WERI-Rb-1 (cell line): ENCODE measurements around the gene OLFM1.

Experiments used
- DNase-seq: peaks from one replicate; pipeline ENCODE4 v3.0.0-alpha.2; 2020
- H3K27ac ChIP-seq: fragments of 250-450 bp; sonication (Bioruptor Pico); 2 replicates; pipeline ENCODE4 v1.5.1; 2020; ENCODE audit warnings: mild to moderate bottlenecking, moderate library complexity
- H3K27me3 ChIP-seq: fragments of 250-450 bp; sonication (Bioruptor Pico); 2 replicates; pipeline ENCODE4 v1.5.1; 2021; ENCODE audit warnings: mild to moderate bottlenecking, low read depth, moderate library complexity; ENCODE audit not compliant: insufficient read depth, severe bottlenecking
- H3K36me3 ChIP-seq: fragments of 250-450 bp; sonication (Bioruptor Pico); 2 replicates; pipeline ENCODE4 v1.5.1; 2020; ENCODE audit warnings: mild to moderate bottlenecking, moderate library complexity
- H3K4me3 ChIP-seq: 2 replicates; pipeline ENCODE4 v1.5.1; 2011; ENCODE audit warnings: low read depth, mild to moderate bottlenecking, control low read depth, low read length
- H3K9me3 ChIP-seq: fragments of 250-450 bp; sonication (Bioruptor Pico); 2 replicates; pipeline ENCODE4 v1.5.1; 2021; ENCODE audit warnings: mild to moderate bottlenecking, moderate library complexity; ENCODE audit not compliant: severe bottlenecking
- TF ChIP-seq, protein P1 (sequence below): IDR thresholded peaks from 2 replicates; pipeline ENCODE4 v1.5.1; 2011; ENCODE audit warnings: low read depth, mild to moderate bottlenecking, control low read depth, inconsistent platforms, low read length

The OLFM1 gene

DNA sequence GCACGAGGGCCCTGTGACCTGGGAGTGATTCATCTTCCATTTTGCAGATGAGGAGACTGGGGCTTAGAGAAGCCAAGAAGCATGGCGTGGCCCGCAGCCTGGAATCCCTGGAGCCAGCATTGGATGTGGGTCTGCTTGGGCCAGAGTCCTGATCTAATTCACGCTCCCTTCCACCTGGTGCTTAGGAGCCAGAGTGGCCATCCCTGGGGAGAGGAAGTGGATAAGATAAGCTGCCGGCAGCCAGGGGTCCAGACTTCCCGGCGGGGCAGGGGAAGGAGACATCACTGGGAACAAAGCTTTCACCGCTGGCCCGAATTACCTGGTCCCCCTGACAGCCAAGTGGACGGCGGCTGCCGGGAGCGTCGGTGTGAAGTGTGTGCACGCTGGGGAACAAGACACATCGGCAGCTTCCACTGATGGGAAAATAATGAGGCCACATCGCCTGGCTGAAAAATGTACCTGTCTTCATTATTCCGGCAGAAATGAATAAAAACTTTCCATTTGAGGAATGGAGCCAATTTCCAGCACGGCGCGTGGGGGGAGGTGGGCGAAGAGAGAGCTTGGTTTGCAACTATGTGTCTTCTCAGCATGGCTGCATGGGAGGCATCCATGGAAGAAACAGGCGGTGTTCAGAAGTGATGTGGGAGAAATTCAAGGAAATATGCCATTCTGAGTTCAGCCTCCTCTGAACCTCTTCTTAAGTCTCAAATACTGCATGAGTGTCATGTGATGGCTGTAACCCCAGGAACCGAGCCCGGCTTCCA, 78.5 kb downstream of the OLFM1 start:
- H3K36me3 ChIP-seq: no peaks in the 10 kb centered on the region
- DNase-seq: no peak
- no peaks in the 10 kb centered on the region for H3K27me3 ChIP-seq
- TF ChIP-seq, protein P1, sequence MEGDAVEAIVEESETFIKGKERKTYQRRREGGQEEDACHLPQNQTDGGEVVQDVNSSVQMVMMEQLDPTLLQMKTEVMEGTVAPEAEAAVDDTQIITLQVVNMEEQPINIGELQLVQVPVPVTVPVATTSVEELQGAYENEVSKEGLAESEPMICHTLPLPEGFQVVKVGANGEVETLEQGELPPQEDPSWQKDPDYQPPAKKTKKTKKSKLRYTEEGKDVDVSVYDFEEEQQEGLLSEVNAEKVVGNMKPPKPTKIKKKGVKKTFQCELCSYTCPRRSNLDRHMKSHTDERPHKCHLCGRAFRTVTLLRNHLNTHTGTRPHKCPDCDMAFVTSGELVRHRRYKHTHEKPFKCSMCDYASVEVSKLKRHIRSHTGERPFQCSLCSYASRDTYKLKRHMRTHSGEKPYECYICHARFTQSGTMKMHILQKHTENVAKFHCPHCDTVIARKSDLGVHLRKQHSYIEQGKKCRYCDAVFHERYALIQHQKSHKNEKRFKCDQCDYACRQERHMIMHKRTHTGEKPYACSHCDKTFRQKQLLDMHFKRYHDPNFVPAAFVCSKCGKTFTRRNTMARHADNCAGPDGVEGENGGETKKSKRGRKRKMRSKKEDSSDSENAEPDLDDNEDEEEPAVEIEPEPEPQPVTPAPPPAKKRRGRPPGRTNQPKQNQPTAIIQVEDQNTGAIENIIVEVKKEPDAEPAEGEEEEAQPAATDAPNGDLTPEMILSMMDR: no peak
- no peak overlapping the region for H3K27ac ChIP-seq
- H3K9me3 ChIP-seq: no peaks in the 10 kb centered on the region
- H3K4me3 ChIP-seq: no peak overlapping the region

DNA sequence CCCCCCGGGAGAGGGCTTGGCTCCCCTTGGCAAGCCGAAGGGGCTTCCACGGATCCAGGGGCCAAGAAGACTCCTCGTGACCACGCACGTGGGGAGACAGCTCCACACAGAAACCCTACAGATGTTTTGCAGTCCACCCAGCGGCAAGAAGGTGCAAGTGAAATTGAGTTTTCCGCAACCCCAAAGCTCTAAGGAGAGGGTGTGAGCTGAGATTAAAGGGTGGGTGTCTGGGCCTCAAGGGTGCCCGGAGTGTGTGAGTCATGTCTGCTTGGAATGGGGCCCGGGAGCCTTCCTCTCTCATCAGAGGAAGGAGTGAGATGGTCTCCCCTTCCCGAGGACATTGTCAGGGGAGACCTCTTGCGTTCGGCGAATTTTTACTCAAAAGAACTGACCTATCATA, 79.1 kb downstream of the OLFM1 start:
- TF ChIP-seq, protein P1: no peak
- no peak for DNase-seq
- Histone ChIP-seq H3K27me3 (no peaks in the 10 kb centered on the region), H3K4me3 (no peak overlapping the region), H3K27ac (no peak overlapping the region), H3K36me3 (no peaks in the 10 kb centered on the region), H3K9me3 (no peaks in the 10 kb centered on the region)

DNA sequence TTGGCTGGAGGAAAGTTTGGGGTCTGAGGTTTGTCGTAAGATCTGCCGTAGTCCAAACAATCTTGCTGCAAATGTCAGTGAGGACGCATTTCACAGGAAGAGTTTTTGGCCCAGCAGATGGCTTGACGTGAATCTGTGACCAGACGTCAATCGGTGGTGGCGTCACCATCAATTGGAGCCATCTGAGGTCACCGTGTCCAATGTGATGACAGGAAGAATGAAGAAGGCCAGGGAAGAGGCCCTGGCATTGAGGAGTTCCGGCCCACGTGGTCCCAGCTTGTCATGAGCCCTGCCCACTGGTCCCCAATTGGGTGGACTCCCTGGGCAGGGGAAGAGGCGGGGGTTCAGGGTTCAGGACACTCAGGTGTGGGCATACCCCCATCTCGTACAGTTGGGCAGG, 79.9 kb downstream of the OLFM1 start:
- no peaks in the 10 kb centered on the region for H3K27me3 ChIP-seq
- no peaks in the 10 kb centered on the region for H3K36me3 ChIP-seq
- TF ChIP-seq, protein P1: no peak
- no peak for DNase-seq
- H3K9me3 ChIP-seq: no peaks in the 10 kb centered on the region
- H3K4me3 ChIP-seq: no peak overlapping the region
- no peak overlapping the region for H3K27ac ChIP-seq

DNA sequence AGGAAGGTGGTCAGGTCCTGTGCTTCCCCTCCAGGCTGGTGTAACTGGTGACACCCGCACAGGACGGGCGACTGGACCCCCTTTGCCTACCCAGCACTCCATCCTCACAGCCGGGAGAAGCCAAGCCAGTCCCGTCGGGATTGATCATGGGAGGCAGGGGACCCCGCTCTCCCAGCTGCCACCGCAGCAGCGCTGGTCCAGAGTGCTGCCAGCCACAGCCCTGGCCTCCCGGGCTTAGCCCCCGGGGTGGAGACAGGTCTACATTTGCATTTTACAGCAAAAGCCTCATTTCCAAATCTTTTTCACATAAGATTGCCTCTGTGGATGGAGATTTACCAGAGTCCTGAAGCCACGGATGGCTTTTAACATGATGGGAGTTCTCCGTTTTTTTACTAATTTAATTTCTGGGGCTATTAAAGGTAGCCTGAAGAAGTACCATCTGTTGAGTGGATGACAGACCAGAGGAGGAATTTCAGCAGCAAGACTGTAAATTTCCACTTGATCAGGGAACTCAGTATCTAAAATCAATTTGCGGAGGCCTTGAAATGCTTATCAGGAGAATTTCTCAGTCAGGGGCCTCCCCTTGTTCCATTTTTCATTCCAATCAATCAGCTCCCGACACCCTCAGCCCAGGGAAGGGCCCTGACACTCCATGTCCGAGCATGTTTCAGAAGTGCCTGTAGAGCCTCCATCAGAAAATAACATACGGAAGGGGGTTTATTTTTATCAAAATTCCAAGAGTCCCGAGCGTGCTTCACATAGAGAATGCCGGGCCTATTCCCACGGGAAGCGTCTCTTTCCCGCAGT, 80.6 kb downstream of the OLFM1 start:
- Histone ChIP-seq H3K9me3 (no peaks in the 10 kb centered on the region), H3K4me3 (no peak overlapping the region), H3K27me3 (no peaks in the 10 kb centered on the region), H3K36me3 (no peaks in the 10 kb centered on the region), H3K27ac (no peak overlapping the region)
- DNase-seq: no peak
- TF ChIP-seq, protein P1: no peak

DNA sequence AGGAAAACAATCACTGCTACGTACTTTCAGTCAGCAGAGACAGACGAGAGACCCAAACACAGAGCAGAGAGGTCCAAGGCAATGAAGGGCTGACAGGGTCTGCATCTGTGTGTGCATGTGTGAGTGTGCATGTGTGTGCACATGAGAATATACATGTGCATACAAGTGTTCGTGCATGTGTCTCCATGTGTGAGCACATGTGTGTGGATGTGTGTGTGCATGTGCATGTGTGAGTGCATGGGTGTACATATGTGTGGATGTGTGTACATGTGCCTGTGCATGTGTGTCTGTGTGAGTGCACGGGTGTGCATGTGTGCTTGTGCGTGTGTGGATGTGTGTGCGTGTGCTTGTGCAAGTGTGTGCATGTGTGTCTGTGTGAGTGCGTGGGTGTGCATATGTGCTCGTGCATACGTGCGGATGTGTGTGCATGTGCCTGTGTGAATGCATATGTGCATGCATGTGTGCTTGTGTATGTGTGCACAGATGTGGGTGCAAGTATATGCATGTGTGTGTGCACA, 82.3 kb downstream of the OLFM1 start:
- no peak for DNase-seq
- H3K4me3 ChIP-seq: no peak overlapping the region
- TF ChIP-seq, protein P1: no peak
- no peaks in the 10 kb centered on the region for H3K36me3 ChIP-seq
- no peaks in the 10 kb centered on the region for H3K9me3 ChIP-seq
- H3K27ac ChIP-seq: no peak overlapping the region
- no peaks in the 10 kb centered on the region for H3K27me3 ChIP-seq
